ENCODE data around the gene AMOTL1. TPM values are rescaled to one million over a fixed set of nuclear protein-coding genes. Genes with fewer than 3 reads are reported as not detected.
A peak's percentile ranks its signal among the peaks of the same experiment; 100 is the strongest.
"Not testable (repeated sequence)": the region's sequence is repeated elsewhere in the genome, so short reads cannot be mapped to it uniquely, and the experiment has no call there.

Gene AMOTL1
- total RNA-seq, 1 donor from 2014 or later: 29.8 TPM

DNA sequence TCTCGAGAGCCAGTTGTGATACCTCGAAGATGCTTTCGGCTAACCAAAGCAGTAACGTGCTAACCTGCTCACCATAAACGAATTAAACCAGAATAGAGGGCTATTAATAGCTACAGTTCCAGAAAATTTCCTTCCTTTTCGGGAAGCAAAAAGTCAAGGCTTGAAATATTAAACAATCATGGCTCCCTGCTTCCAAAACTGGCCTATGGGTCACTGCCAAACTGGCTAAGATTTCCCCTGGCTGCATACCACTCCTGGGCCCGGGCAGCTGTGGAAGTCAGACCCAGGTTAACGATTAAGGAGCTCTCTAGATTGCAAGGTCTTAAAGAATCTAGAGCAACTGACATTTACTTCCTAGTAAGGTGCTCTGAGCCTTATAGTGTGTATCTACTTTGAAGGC is 1.7 kb downstream of the AMOTL1 start:
- DNase-seq (ENCODE audit: low read depth in 2 of 2): no peak

DNA sequence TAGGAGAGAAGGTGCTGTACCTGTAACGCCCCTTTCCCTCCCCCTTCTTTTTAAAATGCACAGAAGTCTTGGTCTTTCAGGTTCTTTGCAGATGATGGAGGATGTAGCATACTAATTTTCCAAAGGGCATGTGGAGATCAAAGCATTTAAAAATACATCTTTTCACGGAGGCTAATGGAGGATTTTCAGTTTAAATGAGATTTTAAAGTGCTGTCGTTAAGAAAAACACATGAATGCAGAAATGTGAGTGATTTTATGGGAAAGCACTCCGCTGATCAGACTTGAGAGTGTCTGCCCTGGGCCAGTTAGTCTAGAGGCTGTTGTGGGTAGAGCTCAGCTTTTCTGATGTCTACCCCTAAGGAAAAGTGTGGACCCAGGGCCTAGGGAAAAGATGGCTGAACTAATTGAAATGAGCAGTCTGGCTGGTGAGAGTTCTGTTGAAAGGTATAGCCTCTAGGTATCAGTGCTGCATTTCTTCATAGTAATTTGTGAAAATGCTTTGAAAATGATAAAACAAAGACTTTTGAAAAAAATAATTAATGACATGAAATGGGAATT is 2.5 kb downstream of the AMOTL1 start:
- no peak for DNase-seq (ENCODE audit: low read depth in 2 of 2)

DNA sequence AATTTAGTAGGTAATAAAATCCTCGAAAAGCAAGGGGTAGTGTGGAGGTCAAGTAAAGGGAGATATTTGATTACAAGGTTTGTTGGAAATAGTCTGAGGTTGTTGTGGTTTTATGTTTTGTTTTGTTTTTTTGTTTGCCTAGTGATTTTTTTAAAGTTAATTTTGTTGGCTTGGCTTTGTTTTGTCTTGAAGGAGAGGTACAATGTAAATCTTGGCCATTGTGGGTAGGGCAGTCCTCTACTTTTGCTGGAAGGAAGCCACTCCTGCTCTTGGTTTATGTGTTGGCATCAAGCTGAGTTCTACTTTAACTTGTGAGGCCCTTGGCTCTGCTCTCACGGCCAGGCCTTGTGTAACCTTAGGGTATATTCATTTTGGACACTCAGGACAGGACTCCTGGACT is 3.2 kb downstream of the AMOTL1 start:
- DNase-seq (ENCODE audit: low read depth in 2 of 2): no peak

DNA sequence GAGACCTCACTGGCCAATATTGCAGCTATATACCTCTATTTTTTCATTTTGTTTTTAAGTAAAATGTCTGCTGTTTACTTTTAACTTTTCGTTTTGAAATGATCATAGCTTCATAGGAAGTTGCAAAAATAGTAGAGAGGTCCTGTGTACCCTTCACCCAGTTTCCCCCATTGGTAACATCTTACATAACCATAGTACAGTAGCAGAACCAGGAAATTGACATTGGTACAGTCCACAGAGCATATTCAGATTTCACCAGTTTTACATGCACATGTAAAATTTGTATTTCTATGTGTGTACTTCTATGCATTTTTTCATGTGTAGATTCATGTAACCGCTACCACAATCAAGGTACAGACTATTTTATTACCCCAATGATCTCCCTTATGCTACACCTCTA is 3.8 kb downstream of the AMOTL1 start:
- DNase-seq (ENCODE audit: low read depth in 2 of 2): no peak

DNA sequence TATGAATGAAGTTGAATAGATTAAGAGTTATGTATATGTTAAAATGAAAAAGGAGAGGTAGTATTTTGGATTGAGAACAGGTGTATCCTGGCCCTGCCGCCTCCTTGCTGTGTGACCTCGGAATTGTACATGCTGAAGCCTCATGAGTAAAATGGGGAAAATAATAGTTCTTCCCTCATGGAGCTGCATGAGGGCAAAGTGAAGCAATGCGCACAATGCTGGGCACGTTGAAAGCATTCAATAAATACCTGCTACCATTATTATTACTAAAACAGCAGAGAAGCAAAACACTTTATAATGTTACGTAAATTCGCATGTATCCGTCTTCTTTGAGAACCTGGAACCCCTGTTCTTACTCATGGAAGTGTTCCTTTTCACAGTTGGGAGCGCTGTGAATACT is 5.7 kb downstream of the AMOTL1 start:
- DNase-seq (ENCODE audit: low read depth in 2 of 2): no peak

DNA sequence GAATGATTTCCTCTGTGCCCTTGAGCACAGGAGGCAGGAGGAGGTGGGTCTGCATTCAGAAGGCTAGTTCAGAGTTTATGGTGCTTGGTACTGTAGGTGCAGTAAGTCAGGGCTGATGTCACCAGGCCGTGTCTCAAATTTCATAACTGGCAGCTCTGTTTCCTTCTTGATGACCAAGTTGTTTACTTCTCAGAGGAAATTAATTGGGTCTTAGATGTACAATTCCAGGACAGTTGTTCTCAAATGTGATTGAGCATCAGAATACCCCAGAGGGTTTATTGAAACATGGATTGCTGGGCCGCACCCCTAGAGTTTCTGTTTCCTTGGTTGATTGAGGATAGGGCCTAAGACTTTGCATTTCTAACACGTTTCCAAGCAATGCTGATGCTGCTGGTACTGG is 6.2 kb downstream of the AMOTL1 start:
- peak in 1 of 2 donors; percentile 62 for DNase-seq (ENCODE audit: low read depth in 2 of 2)

DNA sequence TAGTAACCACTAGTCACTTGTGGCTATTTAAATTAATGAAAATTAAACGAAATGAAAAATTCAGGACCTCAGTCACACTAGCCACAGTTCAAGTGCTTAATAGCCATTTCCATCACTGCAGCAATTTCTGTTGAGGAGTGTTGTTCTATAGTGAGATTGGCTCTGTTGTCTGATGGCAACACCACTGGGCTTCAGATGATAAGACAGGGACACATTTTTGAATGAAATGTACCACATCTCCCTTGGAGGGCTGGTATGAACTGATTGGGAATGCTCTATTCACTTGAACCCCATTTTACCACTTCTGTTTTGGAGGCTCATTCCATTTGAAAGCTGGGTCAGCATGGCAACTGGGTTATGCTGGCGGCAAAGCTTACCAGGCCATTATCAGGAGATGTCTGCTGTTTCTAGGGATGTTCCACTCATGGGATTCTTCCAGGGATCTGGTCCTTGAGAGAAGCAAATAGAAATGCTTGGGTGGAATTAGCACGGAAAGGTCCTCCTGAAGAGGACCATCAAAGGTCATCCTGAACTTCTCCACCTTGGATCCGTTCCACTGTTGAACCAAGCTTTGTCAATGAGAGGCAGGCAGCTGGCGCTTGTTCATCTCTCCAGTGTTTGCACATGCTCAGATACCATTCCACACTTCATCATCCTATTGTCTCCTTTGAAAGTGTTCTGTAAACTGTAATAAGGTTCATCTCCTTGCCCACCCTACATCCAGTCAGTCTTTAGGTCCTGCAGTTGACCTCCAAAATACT is 7.6 kb downstream of the AMOTL1 start:
- DNase-seq (ENCODE audit: low read depth in 2 of 2): no peak

DNA sequence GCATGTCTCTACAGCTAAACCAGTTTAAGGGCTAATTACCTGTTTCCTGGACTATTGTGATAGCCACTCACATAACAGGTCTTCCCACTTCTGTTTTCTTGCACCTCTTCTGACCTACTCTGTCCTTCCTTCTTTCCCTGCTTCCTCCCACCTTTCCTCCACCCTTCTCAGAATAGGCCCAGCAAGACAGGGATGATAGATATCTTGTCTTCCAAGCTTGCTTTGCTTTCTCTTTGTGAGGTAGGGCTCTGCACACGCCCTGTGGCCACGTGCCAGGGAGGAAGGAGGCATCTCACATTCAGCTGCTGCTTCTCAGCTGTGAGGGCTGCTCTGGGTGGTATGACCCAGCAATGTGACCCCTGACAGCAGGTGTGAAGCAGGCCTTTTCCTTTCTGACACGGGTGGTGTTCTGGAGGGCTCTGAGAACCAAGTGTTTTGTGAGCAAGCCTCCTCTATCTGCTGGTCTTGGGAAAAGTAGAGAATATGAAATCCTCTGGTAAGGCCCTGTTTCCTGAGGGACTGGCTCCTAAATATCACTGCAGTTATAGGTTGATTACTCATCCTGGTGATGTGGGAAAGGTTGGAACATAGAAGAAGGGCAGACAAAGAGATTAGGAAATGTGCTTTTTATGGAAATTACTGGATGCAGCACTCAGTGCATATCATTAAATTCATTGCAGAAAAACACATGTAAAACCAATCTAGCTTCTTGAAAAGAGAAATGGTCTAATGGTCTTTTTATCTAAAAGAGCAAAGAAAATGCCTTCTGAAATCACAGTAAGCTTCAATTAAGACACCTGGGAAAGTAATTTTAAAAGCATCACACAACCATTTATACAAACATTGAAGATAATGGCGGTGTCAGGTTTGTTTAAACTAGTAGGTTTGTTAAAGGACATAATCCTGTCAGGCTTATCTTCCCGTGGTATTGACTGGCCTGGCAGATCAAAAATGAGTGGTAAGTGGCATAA is 8.5 kb downstream of the AMOTL1 start:
- peak; percentile 53 to 57 for DNase-seq (ENCODE audit: low read depth in 2 of 2)

DNA sequence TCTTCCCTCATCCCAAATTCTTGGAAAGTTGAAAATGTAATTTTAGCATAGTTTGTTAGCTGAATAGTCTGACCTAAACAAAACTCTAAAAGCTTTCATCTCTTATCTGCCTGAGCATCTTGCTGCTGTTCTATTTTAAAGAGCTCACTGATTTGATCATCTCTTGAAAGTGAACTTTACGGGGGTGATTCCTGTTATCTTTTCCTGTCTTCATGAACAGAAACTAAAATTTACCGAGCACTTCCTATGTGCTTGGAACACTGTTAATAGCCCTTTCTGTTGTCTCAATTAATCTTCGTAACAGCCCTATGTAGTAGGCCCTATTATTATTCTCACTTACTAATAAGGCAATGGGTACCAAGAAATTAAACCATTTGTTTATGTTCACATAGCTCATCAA is 12.3 kb downstream of the AMOTL1 start:
- peak; percentile 32 to 42 for DNase-seq (ENCODE audit: low read depth in 2 of 2)

DNA sequence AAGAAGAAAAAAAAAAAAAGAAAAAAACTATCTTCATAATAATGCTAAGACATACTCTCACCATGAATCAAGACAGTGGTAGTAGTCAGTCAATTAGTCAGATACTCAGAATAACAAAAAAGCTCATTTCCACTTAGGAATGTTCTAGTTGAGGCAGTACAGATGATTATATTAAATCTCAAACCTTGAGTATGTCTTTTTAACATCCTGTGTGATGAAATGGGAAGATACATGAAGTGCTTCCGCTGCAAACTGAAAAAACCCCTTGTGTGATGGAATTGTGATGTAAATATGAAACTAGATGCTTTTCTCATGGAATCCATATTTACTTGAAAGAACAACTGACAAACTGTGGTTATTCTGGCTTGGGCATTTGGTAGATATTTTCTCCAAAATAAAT is 13.7 kb downstream of the AMOTL1 start:
- peak in 1 of 2 donors; percentile 35 for DNase-seq (ENCODE audit: low read depth in 2 of 2)

DNA sequence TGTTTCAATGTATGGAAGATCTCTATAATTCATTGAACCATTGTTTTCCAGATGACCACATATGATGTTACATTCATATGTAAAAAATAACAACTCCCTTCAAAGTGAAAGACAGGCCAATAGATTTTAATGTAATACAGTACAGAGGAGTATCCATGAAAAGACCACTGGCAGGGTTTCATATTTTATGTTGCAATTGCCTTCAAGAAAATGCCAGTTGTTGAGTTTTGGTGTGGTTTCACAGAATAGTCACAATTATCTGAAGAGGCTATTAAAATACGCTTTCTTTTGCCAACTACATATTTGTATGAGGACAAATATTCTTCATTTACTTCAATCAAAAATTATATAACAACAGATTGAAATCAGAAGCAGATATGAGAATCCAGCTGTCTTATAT is 14.3 kb downstream of the AMOTL1 start:
- DNase-seq (ENCODE audit: low read depth in 2 of 2): no peak

DNA sequence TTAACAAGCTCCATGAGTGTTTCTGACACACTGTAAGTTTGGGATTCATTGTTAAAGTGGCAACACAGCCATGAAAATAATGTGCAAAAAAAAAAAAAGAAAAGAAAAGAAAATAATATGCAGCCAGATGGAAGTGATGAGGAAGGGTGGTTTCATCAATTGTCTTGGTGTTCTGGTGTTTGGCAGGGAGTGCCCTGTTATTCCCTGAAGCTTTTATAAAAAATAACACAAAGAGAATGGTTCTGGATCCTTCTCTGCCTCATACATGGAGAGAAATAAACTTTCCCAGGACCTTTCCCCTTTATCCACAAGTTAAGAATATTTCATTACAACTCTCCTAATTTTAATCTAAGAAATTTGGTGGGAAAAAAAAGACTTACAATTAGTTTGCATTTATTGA is 16.7 kb downstream of the AMOTL1 start:
- peak in 1 of 2 donors; percentile 10 for DNase-seq (ENCODE audit: low read depth in 2 of 2)

DNA sequence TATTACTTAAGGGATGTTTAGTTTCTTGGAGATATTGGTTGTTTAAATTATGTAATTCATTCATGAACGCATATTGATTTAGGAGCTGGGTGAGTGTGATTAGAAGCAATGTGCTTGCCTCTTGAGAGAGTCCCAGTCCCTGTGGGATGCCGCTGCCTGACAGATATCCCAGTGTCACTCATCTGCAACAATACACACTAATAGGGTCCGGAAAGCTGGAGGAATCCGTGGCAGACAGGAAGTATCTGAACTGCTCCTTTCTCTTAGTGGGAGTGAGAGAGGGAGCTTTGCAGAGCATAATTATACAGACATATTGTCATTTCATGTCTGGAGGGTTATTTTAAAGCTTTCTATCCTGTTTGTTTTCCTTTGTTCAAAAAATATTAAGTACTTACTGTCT is 17.4 kb downstream of the AMOTL1 start:
- DNase-seq (ENCODE audit: low read depth in 2 of 2): peak; percentile 41 to 50

DNA sequence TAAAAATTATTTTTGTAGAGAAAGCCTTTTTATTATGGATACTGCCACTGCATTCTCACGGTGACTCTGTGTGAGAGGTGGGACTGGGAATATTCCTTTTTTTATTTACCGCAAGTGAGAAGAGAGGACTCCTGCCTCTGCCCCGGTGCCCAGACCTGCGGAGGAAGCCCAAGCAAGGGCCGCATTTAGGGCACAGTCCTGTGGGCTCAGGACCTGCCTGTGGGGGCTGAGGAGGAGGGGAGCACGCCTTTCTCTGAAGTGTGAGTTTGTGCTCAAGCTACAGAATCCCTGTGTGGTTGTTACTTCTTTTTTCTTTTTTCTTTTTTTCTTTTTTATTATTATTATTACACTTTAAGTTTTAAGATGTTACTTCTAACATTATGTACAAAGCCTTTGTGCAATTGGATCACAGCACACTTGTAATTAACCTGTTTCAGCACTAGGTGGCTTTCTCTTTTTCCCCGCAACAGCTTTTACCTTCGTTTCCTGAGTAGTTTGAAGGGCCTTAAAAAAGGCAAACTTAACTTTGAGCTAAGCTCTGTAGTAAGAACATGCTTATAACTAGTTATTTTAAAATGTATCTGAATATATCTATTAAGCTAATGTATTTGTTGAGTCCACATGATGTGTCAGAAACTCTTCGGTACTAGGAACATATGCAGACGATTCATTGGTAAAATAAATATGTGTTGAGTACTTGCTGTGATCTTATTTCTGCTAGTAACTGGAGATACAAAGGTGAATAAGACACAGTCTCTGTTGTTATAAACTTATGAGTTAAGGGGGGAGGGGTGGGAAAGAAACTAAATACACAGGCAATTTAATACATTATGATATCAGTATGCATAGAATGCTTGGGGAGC is 18.3 kb downstream of the AMOTL1 start:
- DNase-seq (ENCODE audit: low read depth in 2 of 2): peak; percentile 64 to 72

DNA sequence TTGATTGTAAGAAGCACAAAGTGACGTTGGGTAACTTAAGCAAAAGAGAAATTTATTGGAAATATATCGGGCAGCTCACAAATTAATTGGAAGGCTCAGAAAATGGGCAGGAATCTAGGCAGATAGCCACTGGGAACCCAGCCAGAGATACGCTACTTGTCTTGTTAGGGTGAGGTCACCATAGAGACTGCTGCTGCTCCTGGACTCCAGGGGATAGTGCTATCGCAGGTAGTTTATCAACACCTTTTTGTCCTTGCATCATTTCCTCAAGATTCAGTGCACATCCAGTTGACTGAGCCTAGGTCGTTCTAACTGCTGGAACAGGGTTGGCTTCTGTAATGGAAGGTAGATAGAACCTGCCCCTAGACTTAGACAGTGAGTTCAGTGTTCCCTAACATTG is 19.6 kb downstream of the AMOTL1 start:
- DNase-seq (ENCODE audit: low read depth in 2 of 2): peak in 1 of 2 donors; percentile 15

DNA sequence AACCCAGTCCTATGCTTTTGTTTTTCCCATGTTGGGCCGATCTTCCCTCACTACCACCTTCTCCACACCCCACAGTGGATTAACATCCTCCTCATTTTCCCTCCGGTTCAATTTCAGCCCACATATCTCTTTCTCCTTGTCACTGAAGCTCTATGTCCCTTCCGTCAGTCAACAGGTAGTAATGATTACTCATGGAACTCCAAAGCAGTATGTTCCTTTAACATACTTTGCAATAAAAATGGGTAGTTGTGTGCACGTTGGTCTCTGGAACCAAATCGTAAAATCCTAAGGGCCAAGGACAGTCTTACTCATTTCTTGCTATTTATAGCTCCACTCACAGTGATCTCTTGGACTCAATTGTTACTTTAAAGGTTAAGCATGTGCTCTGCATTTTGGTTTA is 20.2 kb downstream of the AMOTL1 start:
- DNase-seq (ENCODE audit: low read depth in 2 of 2): no peak

DNA sequence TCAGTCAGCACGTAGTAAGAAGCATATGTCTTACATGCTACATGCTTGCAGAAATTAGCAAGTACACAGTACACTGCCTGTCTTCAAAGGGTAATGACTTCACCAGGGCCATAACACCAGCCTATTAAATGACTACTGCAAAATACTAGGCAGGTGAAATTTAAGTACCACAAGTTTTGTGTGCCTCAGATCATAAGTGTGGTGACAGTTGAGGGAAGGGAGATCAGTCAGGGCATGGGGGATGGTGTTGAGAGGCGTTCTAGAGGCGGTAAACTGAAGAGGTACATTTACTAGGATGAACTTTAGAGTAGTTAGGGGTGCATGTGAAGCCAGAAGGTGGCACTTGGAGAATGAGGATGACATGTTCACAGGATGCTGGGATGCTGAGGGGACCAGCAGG is 22.0 kb downstream of the AMOTL1 start:
- DNase-seq (ENCODE audit: low read depth in 2 of 2): no peak

DNA sequence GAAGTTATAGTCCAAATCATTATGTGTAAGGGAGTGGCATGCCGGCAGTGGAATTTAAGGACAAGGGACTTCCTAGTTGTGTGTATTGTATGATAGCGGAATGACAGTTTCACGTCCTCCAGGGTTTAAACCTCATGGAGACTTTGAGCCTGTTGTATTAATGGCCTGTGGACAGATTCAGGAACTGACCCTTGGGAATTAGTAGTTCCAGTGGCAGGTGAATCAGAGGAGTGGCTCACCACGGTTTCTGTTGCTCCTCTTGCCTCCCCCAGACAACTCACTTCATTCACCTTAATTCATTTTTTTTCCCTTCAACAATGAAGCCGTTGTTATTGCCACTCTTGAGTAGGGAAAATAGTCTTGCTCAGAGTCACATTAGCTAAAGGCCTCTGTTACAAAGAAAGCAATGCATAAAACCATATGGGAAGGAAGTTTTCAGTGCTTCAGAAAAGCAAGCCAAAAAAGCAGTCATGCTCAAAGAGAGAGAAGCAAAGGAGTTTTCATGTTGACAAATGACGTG is 22.6 kb downstream of the AMOTL1 start:
- peak in 1 of 2 donors; percentile 17 for DNase-seq (ENCODE audit: low read depth in 2 of 2)

DNA sequence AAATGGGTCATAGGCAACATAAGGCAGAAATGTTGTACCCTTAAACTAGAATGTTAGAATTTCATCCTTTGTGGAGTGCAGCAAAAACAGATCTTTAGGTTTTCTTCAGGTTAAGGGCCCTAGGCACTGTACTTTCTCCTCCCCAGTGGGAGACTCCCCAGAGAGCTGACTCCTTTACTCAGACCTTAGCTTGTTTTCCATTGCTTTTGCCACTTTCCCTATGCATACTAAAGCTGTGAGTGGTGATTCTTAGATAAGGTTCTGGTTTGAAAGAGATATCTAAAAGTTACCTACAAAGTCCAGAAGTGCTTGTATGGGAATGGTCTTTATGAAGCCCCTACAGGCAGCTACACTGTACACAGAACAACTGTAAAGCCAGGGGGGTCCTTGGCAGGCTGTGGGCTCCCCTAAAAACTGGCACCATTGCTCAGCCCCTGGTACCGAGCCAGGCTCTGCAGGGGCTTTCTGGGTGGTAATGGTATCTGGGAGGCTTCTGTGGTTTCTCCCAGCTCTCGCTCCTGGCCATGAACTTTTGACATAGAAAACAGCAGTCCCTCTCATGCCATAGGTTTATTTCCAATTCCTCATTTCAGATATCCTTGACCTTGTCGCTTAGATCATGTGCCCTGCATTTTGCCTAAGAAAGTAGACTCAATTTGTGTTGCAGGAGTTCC is 23.2 kb downstream of the AMOTL1 start:
- DNase-seq (ENCODE audit: low read depth in 2 of 2): no peak

DNA sequence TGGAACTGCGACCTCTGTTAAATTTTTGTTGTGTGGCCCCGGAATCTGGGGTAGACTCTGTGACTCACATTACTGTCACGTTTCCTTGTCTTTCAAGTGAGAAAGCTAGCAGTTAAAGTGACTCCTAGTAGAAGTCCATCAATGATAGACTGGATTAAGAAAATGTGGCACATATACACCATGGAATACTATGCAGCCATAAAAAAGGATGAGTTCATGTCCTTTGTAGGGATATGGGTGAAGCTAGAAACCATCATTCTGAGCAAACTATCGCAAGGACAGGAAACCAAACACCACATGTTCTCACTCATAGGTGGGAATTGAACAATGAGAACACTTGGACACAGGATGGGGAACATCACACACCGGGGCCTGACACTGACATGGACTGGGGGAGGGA is 23.8 kb downstream of the AMOTL1 start:
- not testable (repeated sequence) for DNase-seq (ENCODE audit: low read depth in 2 of 2)

All from lung microvascular endothelial cell (primary cell).